Liver (tissue), 9 donors: ENCODE results near the gene SPTLC2. TPM values are rescaled to one million over a fixed set of nuclear protein-coding genes. Genes with fewer than 3 reads are reported as not detected.

Experiments
- DNase-seq: peaks from one replicate; pipeline ENCODE4 v3.0.0-alpha.2; 2017; ENCODE audit warnings: low spot score
- H3K27ac ChIP-seq, 2 donors: one replicate each; pipeline ENCODE4 v1.7.0; 2013; ENCODE audit warnings: inconsistent platforms in 2 of 2, low read length in 2 of 2, control low read depth in 1 of 2, low read depth in 1 of 2, mild to moderate bottlenecking in 1 of 2
- H3K27me3 ChIP-seq, 4 donors: one replicate each; pipeline versions ENCODE4 v1.6.1 to v1.7.0; 2013; ENCODE audit warnings: low read length in 3 of 4, inconsistent platforms in 1 of 4, mild to moderate bottlenecking in 1 of 4, moderate library complexity in 1 of 4; ENCODE audit not compliant: control insufficient read depth in 4 of 4, insufficient read depth in 4 of 4
- H3K36me3 ChIP-seq, 4 donors: one replicate each; pipeline versions ENCODE4 v1.6.1 to v1.7.0; 2013; ENCODE audit warnings: low read length in 3 of 4, mild to moderate bottlenecking in 3 of 4, low read depth in 1 of 4, moderate library complexity in 1 of 4; ENCODE audit not compliant: control insufficient read depth in 4 of 4, insufficient read depth in 3 of 4
- H3K4me1 ChIP-seq, 4 donors: one replicate each; pipeline versions ENCODE4 v1.6.1 to v1.7.0; 2013; ENCODE audit warnings: low read length in 3 of 4, mild to moderate bottlenecking in 3 of 4, moderate library complexity in 1 of 4; ENCODE audit not compliant: control insufficient read depth in 4 of 4, insufficient read depth in 4 of 4
- H3K4me3 ChIP-seq, 3 donors: one replicate each; pipeline versions ENCODE4 v1.6.1 to v1.7.0; 2013; ENCODE audit warnings: low read length in 3 of 3, control low read depth in 1 of 3, low read depth in 1 of 3, mild to moderate bottlenecking in 1 of 3
- H3K9ac ChIP-seq, 2 donors: one replicate each; pipeline ENCODE4 v1.7.0; 2013; ENCODE audit warnings: low read length in 2 of 2, mild to moderate bottlenecking in 2 of 2, moderate library complexity in 2 of 2, control low read depth in 1 of 2, low read depth in 1 of 2
- H3K9me3 ChIP-seq, 4 donors: one replicate each; pipeline versions ENCODE4 v1.6.1 to v1.7.0; 2013; ENCODE audit warnings: low read length in 3 of 4; ENCODE audit not compliant: control insufficient read depth in 4 of 4
- EGR1 ChIP-seq, 2 donors: IDR thresholded peaks; 2 replicates each; pipeline ENCODE4 v1.6.1; 2016 to 2018; ENCODE audit warnings: antibody characterized with exemption in 2 of 2, low read depth in 2 of 2
- FOXA1 ChIP-seq: IDR thresholded peaks from 2 replicates; pipeline ENCODE4 v1.6.1; 2016; ENCODE audit warnings: antibody characterized with exemption
- FOXA2 ChIP-seq: IDR thresholded peaks from 2 replicates; pipeline ENCODE4 v1.6.1; 2016; ENCODE audit warnings: antibody characterized with exemption
- GABPA ChIP-seq, 2 donors: IDR thresholded peaks in 1 of 2; conservative IDR thresholded peaks in 1 of 2; 2 replicates each; pipeline ENCODE4 v1.6.1; 2016; ENCODE audit warnings: antibody characterized with exemption in 2 of 2, mild to moderate bottlenecking in 1 of 2, moderate library complexity in 1 of 2
- HNF4A ChIP-seq, 2 donors: conservative IDR thresholded peaks; 2 replicates each; pipeline ENCODE4 v1.6.1; 2016; ENCODE audit warnings: antibody characterized with exemption in 2 of 2, mild to moderate bottlenecking in 2 of 2
- HNF4G ChIP-seq: IDR thresholded peaks from 2 replicates; pipeline ENCODE4 v1.6.1; 2016; ENCODE audit warnings: antibody characterized with exemption
- JUND ChIP-seq, 2 donors: IDR thresholded peaks; 2 replicates each; pipeline ENCODE4 v1.6.1; 2016; ENCODE audit warnings: antibody characterized with exemption in 2 of 2
- NR2F2 ChIP-seq: IDR thresholded peaks from 2 replicates; pipeline ENCODE4 v1.6.1; 2016; ENCODE audit warnings: antibody characterized with exemption
- RAD21 ChIP-seq, 2 donors: IDR thresholded peaks; 2 replicates each; pipeline ENCODE4 v1.6.1; 2016; ENCODE audit warnings: antibody characterized with exemption in 2 of 2, mild to moderate bottlenecking in 2 of 2
- RXRA ChIP-seq, 2 donors: IDR thresholded peaks; 2 replicates each; pipeline ENCODE4 v1.6.1; 2017 to 2018; ENCODE audit warnings: antibody characterized with exemption in 2 of 2, mild to moderate bottlenecking in 1 of 2
- SP1 ChIP-seq: IDR thresholded peaks from 2 replicates; pipeline ENCODE4 v1.6.1; 2018; ENCODE audit warnings: antibody characterized with exemption, mild to moderate bottlenecking
- TAF1 ChIP-seq: conservative IDR thresholded peaks from 2 replicates; pipeline ENCODE4 v1.6.1; 2016; ENCODE audit warnings: antibody characterized with exemption, mild to moderate bottlenecking
- YY1 ChIP-seq: IDR thresholded peaks from 2 replicates; pipeline ENCODE4 v1.6.1; 2016; ENCODE audit warnings: antibody characterized with exemption, mild to moderate bottlenecking
- WGBS: extraction: QIAGEN DNeasy Blood & Tissue Kit; methylation state at CpG from one replicate; pipeline ENCODE4 v1.1.7; 2013; 5-methylcytosine and 5-hydroxymethylcytosine counted together
- polyA plus RNA-seq, 2 donors: library from polyadenylated mRNA; stranded (reverse) in 1 of 2; unstranded in 1 of 2; fragments of 200-250 nt in 1 of 2; fragments of >200 nt in 1 of 2; fragmentation: Nextera tagmentation in 1 of 2; extraction: Ambion mirVana in 1 of 2; gene quantifications; one replicate each; pipeline versions ENCODE4 v1.2.1 to v1.2.3, GENCODE V29; 2013 to 2015
- total RNA-seq, 2 donors: library from RNA; depleted of rRNA; stranded (reverse); fragments of >200 nt; gene quantifications; one replicate each; pipeline ENCODE4 v1.2.3, GENCODE V29; 2014
- TF ChIP-seq, protein P1 (sequence below): IDR thresholded peaks from 2 replicates; pipeline ENCODE4 v1.6.1; 2016; ENCODE audit warnings: antibody characterized with exemption
- TF ChIP-seq, protein P2 (sequence below): fragments of 150-350 bp; IDR thresholded peaks from 2 replicates; pipeline ENCODE4 v1.5.1; 2017; ENCODE audit warnings: improper control_type of control experiment, low read depth, low read length; ENCODE audit not compliant: missing input control
- TF ChIP-seq, protein P3 (sequence below): IDR thresholded peaks from 2 replicates; pipeline ENCODE4 v1.6.1; 2016; ENCODE audit warnings: antibody characterized with exemption
- TF ChIP-seq, protein P4 (sequence below): IDR thresholded peaks from 2 replicates; pipeline ENCODE4 v1.6.1; 2016; ENCODE audit warnings: antibody characterized with exemption
- TF ChIP-seq, protein P5 (sequence below): IDR thresholded peaks from 2 replicates; pipeline ENCODE4 v1.6.1; 2016; ENCODE audit warnings: antibody characterized with exemption, mild to moderate bottlenecking
- donor health status: healthy.
- donor health status: healthy.
- donor health status: healthy.
- donor health status: healthy.
- donor health status: healthy.

The SPTLC2 gene, protein sequence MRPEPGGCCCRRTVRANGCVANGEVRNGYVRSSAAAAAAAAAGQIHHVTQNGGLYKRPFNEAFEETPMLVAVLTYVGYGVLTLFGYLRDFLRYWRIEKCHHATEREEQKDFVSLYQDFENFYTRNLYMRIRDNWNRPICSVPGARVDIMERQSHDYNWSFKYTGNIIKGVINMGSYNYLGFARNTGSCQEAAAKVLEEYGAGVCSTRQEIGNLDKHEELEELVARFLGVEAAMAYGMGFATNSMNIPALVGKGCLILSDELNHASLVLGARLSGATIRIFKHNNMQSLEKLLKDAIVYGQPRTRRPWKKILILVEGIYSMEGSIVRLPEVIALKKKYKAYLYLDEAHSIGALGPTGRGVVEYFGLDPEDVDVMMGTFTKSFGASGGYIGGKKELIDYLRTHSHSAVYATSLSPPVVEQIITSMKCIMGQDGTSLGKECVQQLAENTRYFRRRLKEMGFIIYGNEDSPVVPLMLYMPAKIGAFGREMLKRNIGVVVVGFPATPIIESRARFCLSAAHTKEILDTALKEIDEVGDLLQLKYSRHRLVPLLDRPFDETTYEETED
- total RNA-seq: 10 to 100 TPM; 15.1 to 19.2 TPM
- polyA plus RNA-seq: 1 to 10 TPM; 3.9 to 4.6 TPM

DNA sequence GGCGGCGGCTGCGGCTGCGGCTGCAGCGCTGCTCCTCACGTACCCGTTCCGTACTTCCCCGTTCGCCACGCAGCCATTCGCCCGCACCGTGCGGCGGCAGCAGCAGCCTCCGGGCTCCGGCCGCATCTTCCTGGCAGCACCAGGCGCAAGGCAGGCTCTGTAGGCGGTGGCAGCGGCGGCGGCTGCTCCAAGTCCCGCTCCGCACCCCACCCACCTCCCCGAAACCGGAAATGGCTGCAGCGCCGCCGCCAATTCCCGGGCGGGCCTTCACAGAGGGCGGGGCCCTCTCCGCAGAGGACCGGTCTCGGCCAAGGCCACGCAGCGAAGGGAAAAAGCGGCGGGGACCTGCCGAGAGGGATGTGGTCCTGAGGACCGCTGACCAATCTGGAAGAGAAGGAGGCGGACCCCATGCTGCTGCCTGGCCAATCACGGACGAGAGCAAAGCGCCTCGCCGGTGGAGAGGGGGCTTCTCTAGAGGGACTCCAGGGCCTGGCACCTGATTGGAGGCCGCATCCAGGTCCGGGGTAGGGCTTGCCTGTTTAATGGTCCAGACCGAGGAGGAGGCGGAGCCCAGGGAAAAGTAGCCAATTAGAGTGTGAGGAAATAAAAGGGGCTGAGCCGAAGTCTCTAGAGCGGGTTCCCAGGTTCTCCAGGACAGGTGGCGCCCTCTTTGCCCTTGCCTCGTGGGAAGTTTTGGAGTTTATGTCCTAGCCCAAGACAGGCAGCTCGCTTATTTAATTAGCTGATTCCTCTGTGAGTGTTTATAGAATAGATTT lies at the start of gene SPTLC2:
Gene SPTLC2 (minus strand): TSS at position 184 of the 776 bp plus-strand sequence. CDS start 58 bp downstream, at position 126.
- Histone ChIP-seq H3K9me3 (no peaks in the 10 kb centered on the region), H3K9ac (peak within 1 kb of the TSS; percentile 52 to 73), H3K27ac (peak within 1 kb of the TSS; percentile 18 to 48), H3K27me3 (no peaks in the 10 kb centered on the region), H3K4me1 (peaks cover 5 to 13% (median 9%) of the 10 kb centered on the region in 4 donors), H3K36me3 (no peaks in the 10 kb centered on the region), H3K4me3 (peak within 1 kb of the TSS; percentile 77 to 96 (median 84))
- whole genome bisulfite sequencing: under 1% methylated on average over 58 of the region's 58 CpGs
- DNase-seq: peak; percentile 95
- TF ChIP-seq EGR1 (IDR thresholded peaks at IDR 0.05; ENCODE audit: low read depth in 2 of 2) (peak; percentile 23 to 65), RXRA (IDR thresholded peaks at IDR 0.05) (peak; percentile 22 to 36), NR2F2 (peak; percentile 25), YY1 (peak; percentile 87), HNF4A (conservative IDR thresholded peaks at IDR 0.05) (peak in 1 of 2 donors; percentile 24), HNF4G (no peak), RAD21 (IDR thresholded peaks at IDR 0.05) (peak; percentile 31 to 47), FOXA1 (no peak), TAF1 (peak; percentile 70), FOXA2 (no peak), SP1 (peak; percentile 99), GABPA (IDR thresholded peaks at IDR 0.05 in 1 of 2, conservative IDR thresholded peaks at IDR 0.05 in 1 of 2) (peak; percentile 61 to 92), JUND (IDR thresholded peaks at IDR 0.05) (peak in 1 of 2 donors; percentile 13)
- TF ChIP-seq, protein P1, sequence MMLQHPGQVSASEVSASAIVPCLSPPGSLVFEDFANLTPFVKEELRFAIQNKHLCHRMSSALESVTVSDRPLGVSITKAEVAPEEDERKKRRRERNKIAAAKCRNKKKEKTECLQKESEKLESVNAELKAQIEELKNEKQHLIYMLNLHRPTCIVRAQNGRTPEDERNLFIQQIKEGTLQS: no peak
- TF ChIP-seq, protein P2, sequence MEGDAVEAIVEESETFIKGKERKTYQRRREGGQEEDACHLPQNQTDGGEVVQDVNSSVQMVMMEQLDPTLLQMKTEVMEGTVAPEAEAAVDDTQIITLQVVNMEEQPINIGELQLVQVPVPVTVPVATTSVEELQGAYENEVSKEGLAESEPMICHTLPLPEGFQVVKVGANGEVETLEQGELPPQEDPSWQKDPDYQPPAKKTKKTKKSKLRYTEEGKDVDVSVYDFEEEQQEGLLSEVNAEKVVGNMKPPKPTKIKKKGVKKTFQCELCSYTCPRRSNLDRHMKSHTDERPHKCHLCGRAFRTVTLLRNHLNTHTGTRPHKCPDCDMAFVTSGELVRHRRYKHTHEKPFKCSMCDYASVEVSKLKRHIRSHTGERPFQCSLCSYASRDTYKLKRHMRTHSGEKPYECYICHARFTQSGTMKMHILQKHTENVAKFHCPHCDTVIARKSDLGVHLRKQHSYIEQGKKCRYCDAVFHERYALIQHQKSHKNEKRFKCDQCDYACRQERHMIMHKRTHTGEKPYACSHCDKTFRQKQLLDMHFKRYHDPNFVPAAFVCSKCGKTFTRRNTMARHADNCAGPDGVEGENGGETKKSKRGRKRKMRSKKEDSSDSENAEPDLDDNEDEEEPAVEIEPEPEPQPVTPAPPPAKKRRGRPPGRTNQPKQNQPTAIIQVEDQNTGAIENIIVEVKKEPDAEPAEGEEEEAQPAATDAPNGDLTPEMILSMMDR: no peak
- TF ChIP-seq, protein P3, sequence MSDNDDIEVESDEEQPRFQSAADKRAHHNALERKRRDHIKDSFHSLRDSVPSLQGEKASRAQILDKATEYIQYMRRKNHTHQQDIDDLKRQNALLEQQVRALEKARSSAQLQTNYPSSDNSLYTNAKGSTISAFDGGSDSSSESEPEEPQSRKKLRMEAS: peak; percentile 73
- TF ChIP-seq, protein P4, sequence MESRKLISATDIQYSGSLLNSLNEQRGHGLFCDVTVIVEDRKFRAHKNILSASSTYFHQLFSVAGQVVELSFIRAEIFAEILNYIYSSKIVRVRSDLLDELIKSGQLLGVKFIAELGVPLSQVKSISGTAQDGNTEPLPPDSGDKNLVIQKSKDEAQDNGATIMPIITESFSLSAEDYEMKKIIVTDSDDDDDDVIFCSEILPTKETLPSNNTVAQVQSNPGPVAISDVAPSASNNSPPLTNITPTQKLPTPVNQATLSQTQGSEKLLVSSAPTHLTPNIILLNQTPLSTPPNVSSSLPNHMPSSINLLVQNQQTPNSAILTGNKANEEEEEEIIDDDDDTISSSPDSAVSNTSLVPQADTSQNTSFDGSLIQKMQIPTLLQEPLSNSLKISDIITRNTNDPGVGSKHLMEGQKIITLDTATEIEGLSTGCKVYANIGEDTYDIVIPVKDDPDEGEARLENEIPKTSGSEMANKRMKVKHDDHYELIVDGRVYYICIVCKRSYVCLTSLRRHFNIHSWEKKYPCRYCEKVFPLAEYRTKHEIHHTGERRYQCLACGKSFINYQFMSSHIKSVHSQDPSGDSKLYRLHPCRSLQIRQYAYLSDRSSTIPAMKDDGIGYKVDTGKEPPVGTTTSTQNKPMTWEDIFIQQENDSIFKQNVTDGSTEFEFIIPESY: peak; percentile 56
- TF ChIP-seq, protein P5, sequence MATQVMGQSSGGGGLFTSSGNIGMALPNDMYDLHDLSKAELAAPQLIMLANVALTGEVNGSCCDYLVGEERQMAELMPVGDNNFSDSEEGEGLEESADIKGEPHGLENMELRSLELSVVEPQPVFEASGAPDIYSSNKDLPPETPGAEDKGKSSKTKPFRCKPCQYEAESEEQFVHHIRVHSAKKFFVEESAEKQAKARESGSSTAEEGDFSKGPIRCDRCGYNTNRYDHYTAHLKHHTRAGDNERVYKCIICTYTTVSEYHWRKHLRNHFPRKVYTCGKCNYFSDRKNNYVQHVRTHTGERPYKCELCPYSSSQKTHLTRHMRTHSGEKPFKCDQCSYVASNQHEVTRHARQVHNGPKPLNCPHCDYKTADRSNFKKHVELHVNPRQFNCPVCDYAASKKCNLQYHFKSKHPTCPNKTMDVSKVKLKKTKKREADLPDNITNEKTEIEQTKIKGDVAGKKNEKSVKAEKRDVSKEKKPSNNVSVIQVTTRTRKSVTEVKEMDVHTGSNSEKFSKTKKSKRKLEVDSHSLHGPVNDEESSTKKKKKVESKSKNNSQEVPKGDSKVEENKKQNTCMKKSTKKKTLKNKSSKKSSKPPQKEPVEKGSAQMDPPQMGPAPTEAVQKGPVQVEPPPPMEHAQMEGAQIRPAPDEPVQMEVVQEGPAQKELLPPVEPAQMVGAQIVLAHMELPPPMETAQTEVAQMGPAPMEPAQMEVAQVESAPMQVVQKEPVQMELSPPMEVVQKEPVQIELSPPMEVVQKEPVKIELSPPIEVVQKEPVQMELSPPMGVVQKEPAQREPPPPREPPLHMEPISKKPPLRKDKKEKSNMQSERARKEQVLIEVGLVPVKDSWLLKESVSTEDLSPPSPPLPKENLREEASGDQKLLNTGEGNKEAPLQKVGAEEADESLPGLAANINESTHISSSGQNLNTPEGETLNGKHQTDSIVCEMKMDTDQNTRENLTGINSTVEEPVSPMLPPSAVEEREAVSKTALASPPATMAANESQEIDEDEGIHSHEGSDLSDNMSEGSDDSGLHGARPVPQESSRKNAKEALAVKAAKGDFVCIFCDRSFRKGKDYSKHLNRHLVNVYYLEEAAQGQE: peak; percentile 89
